Measurements from ENCODE around the gene SP140.
"Not testable (repeated sequence)": the region's sequence is repeated elsewhere in the genome, so short reads cannot be mapped to it uniquely, and the experiment has no call there.

Gene SP140

DNA sequence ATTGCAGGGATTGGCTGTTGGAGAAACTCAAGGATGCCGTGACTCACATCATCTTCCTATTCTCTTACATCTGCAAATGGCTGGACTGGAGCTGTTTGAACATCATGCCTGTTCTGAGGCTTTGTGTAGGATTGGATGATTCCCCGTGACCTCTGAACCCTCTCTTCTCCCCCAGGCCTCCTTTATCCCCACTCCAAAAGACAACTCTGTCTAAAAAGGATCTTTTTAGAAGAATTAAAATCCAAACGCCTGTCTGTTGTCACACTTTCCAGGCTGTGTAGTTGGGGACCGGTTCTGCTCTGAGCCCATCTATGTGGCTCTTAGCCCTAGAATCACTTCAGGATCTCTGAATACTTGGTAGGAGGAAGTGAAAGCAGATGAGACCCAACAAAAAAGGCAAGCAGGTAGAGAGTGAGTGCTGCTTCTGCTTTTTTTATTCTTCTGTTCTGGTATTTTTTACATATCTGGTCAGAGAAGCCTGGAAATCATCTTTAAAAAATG, 565 bp downstream of the SP140 start:
- no peak for DNase-seq

DNA sequence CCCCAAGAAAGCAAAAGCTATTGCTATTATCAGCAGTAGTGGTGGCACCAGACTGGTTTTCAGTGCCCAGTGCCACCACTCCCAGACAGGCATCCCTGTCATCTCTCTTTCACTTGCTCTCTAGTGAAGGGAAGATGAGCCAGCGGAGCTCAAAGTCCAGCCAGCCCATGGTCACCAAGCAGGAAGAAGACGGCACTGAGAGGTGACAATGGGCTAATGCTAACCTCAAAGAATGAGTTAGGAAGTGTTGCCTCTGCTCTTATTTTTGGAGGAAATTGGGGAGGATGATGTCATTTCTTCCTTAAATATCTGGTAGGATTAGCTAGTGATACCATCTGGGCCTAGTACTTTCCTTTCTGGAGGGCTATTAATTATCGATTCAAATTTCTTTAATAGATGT, 1.7 kb downstream of the SP140 start:
- no peak for DNase-seq

DNA sequence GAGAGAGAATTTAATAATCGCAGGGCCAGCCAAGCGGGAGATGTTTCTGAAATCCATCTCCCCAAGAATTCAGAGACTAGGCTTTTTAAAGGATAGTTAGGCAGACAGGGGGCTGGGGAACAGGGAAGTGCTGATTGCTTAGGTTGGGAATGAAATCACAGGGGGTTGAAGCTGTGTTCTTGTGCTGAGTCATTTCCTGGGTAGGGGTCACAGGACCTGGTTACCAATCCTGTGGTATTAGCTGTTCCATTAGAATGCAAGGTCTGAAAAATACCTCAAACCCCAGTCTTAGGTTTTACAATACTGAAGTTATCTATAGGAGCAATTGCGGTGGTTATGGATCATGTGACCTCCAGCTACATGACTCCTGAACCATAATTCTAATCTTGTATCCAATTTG, 4.6 kb downstream of the SP140 start:
- DNase-seq, result no peak

DNA sequence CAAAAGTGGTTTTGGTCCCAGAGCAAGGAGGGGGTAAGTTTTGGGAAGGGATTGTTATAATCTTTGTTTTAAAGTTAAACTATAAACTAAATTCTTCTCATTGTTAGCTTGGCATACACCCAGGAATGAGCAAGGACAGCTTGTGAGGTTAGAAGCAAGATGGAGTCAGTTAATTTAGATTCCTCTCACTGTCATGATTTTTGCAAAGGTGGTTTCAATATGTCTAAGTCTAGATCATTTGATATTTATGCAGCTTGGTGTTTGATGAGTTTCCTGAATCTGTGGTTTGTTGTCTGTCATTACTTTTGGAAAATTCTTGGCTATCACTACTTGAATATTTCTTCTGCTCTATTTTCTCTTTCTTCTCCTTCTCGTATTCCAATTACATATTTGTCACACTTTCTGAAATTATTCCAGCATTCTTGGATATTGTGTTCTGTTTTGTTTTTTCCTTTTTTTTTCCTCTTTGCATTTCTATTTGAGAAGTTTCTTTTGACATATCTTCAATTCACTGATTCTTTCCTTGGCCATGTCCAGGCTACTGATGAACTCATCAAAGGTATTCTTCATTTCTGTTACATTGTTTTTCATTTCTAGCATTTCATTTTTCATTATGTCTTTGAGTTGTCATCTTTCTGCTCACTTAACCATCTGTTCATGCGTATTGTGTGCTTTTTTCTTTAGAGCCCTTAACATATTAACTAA, 5.1 kb downstream of the SP140 start:
- no peak for DNase-seq

DNA sequence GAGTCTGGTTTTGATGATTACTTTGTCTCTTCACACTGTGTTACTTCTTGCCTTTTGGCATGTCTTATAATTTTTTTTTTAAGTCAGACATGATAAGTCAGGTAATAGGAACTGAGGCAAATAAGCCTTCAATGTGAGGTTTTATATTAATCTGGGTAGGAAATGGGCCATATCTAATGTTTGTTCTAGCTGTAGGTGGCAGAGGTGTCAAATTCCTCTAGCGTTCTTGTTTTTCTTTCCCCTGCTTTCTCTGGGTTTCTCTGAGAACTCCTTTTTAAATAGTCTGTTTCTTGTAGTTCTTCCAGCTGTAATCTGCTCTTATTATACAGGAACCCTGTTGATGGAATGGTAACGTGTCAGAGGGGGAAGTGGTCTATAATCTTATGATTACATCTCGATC, 5.7 kb downstream of the SP140 start:
- no peak for DNase-seq

DNA sequence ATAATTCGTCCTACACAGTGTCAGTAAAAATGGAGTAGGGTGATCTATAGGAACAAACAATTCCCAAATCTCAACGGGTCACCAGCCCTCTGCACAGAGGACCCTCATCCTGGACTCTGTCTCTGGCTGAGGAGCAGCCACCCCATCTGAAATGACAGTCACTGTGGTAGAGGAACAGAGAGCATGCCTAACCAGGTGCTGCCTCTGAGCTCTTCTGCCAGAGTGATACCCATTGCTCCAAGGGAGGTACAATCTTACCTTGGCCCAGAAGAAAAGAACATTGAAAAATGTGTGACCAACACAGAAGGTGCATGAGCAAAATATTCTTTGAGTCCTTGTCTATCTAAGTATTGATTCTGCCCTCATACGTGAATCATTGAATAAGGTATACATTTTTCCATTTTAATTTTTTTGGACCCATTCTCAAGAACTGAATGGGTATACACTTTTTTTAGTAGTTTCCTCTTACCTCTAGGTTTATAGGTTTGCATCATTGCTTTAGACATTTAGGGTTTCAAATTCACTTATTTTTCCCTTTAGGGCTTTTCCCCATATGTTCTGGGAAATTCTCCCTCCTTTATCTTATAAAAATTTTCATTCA, 8.7 kb downstream of the SP140 start:
- DNase-seq, result no peak

DNA sequence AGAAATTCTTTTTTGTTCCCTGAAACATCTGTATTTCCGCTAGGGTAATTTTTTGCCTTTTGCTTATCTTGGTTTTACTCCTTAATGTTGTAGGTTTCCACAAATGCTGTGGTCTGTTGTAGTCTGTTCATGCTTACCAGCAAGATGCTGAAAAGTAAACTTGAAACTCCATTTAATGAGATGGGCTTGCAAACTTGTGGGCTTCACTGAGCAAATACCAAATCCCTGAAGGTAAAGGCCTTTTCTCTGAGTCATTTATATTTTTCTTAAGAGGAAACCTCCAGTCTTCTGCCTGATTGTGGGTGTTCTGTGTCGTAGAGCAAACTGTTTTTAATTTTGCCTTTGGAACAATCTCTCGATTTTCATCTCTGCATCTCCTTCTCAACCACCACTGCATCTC, 9.3 kb downstream of the SP140 start:
- DNase-seq, result no peak

DNA sequence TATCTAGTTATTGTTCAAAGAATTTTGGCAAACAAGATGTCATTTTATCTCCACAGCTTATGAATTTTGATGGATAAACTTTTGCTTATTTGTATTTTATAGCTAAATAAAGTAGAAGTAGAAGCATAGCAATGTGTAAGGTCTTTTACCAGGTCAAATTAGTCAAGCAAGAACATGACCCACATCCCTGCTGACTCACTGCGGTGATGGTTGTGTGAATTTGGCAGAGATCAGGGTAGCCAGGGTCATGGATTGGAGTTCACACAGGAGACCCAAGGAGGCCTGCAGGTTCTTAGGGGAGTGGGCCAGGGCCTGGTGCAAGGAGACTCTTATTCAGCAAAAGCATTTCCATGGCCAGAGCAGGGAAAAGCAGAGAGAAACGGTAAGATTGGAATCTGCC, 18.7 kb downstream of the SP140 start:
- DNase-seq, result no peak

DNA sequence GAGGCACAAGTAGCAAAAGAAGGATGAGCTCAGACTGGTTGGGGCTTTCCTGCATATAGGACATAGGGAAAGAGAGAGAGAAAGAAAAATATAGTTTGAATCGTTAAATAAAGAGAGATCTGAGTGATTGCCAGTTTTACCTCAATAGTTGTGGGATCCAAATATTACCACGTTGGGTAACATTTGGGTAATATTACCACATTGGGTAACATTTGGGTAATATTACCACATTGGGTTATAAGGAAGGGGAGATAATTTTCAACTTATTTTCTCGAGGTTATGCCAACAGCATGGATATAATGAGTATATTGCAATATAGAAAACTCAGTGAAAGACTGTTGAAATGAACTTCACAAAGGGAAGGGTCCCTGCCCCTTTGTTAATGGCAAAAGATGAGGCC, 20.7 kb downstream of the SP140 start:
- DNase-seq, result no peak

DNA sequence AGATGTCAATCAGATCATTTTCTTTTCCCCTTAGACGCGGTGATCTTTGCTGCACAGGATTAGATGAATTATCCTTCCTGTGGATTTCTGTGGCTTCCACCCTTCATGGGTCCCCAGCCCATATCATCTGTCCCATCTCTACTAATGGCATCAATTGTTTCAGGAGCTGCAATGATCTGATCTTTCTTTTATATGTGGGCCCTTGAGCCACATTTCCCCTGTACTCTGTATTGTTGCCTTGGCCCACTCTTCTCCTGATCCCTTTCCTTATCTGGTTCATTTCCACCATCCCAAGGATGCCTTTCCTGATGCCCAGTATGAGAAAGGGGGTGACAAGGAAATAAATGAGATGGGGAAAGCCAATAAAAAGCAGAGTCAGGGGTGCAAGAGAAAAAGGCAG, 24.7 kb downstream of the SP140 start:
- DNase-seq, result no peak

DNA sequence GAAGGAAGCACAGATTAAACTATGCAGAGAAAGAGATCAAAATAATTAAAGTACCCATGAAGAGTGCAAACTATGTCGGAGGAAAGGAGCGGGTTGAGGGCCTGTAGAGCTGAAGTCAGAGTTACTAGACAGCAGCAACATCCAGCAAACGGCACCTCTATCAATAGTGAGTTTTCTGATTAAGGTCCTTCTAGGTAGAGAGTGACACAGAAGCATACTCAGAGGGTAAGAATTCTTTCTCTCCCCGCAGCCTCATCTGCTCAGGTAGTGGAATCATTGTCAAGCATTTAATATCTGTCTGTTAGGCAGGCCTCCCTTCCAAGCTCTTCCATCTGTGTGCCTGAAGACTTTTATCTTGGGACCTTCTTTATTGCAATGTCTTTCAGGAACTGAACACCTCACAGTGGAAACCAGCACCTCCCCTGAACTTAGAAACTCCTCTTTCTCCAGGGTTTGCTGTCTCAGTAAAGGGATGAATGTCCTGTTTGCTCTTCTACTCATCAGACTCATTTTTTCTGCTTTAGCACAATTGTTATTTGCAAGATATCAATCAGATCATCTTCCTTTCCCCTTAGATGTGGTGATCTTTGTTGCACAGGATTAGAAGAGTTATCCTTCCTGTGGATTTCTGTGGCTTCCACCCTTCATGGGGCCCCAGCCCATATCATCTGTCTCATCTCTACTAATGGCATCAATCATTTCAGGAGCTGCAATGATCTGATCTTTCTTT, 28.8 kb downstream of the SP140 start:
- peak; percentile 42 for DNase-seq

DNA sequence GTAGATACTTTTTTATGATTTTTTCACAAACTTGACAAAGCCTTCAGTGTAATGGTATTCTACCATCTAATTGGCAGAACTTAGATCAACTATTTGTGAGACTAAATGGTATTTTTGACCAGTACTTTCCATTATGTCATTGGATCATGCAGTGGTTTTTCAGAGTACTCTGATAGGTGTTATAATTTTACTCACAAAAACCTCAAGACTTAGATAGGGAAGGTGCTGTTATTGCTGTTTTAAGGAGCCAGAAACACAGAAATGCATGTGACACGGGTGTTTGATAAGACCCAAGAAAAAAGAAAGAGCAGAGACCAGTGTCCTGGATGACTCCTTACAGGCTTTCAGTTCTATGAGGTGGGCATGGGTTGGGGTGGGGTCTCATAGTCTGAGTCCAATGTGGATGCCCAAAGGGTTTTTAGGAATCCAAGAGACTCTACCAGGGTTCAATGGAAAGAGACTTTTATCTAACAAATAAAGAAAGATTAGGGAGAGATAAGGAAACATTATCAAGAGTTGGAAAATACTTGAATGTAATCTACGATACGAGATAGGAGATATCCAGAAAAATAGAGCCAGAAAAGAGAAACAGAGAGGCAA, 31.3 kb downstream of the SP140 start:
- no peak for DNase-seq

DNA sequence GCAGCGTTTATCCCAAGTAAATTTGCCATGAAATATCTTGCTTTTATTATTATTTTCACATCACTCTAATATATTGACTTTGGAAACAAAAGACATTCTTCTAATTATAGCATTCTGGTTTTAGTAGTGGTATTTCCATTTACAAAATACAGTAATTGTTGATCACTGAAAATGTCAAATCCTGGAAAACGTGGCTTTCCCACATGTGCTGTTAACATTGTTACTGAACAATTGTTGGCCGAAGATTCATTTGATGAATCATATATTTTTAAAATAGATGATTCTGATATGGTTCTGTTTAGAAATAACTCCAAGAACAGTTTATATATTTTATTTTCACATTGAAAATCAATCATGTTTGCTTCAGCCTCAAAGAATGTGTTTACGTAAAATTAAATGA, 32.9 kb downstream of the SP140 start:
- no peak for DNase-seq

DNA sequence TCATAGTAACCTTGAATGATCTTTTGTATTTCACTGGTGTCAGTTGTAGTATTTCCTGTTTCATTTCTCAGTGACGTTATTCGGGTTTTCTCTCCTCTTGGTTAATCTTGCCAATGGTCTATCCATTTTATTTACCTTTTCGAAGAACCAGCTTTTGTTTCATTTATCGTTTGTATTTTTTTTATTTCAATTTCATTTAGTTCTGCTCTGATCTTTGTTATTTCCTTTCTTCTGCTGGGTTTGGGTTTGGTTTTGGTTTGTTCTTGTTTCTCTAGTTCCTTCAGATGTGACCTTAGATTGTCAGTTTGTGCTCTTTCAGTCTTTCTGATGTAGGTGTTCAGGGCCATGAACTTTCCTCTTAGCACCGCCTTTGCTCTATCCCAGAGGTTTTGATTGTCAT, 36.7 kb downstream of the SP140 start:
- DNase-seq, result no peak

DNA sequence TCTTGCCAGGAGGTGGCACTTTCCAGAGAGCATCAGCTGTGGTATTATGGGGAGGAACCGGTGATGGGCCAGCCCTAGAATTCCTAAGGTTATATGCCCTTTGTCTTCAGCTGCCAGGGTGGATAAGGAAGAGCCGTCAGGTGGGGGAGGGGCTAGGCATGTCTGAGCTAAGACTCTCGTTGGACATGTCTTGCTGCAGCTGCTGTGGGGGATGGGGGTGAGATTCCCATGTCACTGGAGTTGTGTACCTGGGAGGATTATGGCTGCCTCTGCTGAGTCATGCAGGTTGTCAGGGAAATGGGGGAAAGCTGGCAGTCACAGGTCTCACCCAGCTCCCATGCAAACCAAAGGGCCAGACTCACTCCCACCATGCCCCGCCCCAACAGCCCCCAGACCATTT, 39.4 kb downstream of the SP140 start:
- DNase-seq, result not testable (repeated sequence)

DNA sequence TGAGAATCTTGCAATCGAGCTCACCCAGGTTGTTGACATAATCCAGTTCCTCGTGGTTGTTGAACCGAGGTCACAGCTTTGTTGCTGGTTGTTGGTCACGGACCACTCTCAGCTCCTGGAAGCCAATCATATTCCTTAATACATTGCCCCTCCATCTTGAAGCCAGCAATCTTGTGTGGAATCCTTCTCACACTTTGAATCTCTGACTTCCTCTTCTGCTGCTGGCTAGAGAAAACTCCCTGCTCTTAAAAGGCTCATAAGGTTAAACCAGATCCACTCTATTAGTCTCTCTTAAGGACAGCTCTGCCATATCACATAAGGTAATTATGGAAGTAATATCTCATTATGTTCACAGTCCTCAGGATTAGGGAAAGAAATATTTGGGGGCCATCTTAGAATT, 41.1 kb downstream of the SP140 start:
- no peak for DNase-seq

DNA sequence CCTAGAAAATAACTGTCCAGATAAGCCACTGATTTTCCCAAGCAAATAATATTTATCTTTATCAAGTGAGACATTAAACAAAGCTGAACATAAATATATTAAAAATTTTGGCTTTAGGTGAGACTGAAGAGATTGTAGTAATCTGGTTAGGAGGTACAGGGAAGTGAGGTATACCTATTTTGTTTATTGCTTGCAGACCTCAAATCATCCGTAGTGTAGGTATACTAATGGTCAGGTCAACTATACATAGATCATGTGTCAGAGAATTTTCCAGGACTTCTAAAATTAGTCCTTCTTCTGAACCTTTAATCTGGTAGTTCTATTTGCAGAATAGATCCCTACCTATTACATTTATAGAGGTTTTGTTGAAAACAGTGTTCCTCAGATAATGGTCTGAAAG, 41.5 kb downstream of the SP140 start:
- DNase-seq, result no peak

DNA sequence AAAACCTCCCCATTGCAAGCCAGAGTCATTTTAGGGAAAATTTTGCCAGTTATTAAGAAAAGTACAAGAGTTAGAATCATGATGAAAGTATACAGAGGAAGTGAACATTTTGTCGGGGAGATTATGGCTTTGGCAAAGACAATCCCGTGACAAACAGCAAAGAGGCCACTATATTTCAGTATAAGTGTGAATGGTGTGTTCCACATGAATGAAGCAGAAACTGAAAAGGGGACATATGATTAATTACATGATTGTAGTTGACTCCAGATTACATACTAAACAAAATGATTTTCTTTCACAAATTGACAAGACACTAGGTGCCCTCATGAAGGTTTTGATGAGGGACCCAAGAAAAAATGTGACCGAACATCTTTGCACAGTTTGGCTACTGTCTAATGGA, 42.0 kb downstream of the SP140 start:
- no peak for DNase-seq

DNA sequence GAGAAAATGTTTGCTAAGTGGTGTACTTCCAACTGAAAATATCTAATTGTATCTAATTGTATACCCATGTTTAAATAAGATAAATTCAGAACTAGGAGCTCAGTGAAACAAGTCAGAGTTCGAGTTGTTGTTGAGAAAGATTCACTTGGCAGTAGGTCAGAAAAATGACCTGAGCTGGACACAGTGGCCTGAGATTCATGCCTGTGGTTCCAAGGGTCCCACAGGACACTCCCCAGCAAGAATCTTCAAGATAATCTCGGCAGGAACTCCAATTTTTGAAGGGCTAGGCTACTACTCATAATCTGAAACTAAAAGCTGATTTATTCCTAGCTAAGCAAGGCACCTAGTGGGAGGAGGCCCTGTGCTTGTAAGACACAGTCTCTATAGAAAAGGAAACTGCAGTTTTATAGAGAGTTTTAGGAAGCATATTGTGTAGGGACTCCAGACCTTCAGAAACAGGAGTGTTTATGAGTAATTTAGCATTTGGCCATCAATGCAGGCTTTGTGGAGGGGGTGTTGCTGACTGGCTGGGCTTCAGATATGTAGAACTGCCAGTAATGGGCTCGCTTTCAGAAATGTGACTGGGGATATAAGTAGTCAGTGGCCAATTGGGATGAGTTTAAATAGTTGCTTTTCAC, 43.2 kb downstream of the SP140 start:
- no peak for DNase-seq

DNA sequence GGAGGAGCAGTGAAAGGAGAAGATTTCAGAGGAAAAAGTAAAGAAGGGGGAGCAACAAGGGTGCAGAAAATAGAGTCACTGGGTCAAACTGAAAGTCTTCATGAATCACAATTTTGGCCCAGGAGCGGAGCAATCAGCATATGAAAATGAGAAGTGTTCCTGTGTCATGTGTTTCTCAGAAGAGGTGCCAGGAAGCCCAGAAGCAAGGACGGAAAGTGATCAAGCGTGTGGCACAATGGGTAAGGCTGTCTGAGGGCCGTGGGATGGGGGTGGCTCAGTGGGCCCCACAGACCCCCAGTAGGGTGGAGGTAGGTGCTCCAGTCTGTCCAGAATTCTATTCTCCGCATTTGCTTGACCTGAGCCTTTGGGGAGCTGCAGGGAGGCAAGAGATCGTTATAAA, 44.2 kb downstream of the SP140 start:
- DNase-seq, result no peak

DNA sequence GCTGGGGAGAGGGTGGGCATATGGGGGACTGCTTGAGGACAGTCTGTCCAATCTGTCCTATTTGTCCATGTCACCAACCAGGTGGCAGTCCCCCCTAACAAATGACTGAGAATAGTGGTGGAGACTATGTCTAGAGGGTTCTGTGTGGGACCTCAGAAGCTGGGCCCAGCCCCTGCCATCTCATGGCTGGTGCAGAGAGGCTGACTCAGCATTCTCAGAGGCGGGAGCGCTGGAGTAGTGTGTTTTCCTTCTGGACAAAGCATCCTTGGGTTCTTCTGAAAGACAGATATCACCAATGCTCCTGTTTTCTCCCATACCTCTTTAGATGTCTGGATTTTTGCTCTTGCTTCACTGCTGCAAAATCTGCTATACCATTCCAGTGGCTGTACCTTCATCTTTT, 57.4 kb downstream of the SP140 start:
- no peak for DNase-seq

DNA sequence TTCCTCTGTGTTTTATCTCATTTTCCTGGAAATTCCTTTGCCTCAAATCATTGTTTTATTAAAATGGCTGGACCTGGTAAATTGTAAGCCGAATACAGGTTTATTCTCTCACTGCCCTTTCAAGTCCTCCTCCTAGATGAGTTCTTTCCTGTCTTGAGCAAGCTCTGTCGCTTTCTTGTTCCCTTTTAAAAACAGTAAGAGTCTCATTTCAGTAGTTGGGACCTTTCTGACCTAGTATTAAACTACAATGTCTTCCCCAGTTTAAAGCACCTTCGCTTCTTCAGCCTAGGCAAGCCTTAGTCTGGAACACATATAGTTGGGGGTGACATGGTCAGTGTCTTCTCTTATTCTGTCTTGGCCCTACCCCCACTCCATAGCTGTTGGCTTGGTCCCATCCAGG, 60.5 kb downstream of the SP140 start:
- DNase-seq, result no peak

DNA sequence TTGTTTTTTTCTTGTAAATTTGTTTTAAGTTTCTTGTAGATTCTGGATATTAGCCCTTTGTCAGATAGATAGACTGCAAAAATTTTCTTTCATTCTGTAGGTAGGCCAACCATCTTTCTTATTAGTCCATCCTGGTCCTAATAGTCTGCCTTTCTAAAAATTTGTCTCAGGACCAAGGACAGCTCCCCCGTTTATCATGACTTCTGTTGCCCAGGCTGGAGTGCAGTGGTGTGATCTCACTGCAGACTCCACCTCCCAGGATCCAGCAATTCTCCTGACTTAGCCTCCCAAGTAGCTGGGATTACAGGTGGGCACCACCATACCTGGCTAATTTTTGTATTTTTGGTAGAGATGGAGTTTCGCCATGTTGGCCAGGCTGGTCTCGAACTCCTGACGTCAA, 63.8 kb downstream of the SP140 start:
- not testable (repeated sequence) for DNase-seq
